ENCODE measurements around the gene DNAJC16. TPM values are rescaled to one million over a fixed set of nuclear protein-coding genes. Genes with fewer than 3 reads are reported as not detected.
"Not testable (repeated sequence)": the region's sequence is repeated elsewhere in the genome, so short reads cannot be mapped to it uniquely, and the experiment has no call there.

The DNAJC16 gene
- polyA plus RNA-seq, 1 donor (not counting 4 experiments of a cell fraction or from before 2014, with no cell fraction given): 13.7 TPM

GRCh38 chr1:15483971-15484370 is 42.7 kb upstream of the DNAJC16 start:
- DNase-seq (ENCODE audit: low read depth, low spot score) (no peak), FAIRE-seq (no peak)
- TF ChIP-seq EZH2 (IDR thresholded peaks at IDR 0.05; ENCODE audit: low read length): no peak
- Histone ChIP-seq H4K20me1 (ENCODE audit: control insufficient read depth, extremely low read depth, insufficient read depth, low read length) (no peaks in the 10 kb centered on the region), H3K4me1 (ENCODE audit: control insufficient read depth, extremely low read depth, insufficient read depth, low read length) (peaks cover 6% of the 10 kb centered on the region), H3K4me2 (ENCODE audit: control insufficient read depth, extremely low read depth, insufficient read depth, low read depth, low read length) (no peak overlapping the region), H3K36me3 (ENCODE audit: control insufficient read depth in 2 of 2, extremely low read depth in 1 of 2, insufficient read depth in 2 of 2, low read length in 2 of 2) (no peaks in the 10 kb centered on the region), H2AFZ (ENCODE audit: control insufficient read depth, low read length) (no peak overlapping the region), H3K27me3 (ENCODE audit: control insufficient read depth, extremely low read depth, insufficient read depth, low read length) (no peaks in the 10 kb centered on the region), H3K9me1 (ENCODE audit: control insufficient read depth, extremely low read depth, insufficient read depth, low read length) (no peaks in the 10 kb centered on the region), H3K79me2 (ENCODE audit: control insufficient read depth, insufficient read depth, low read length) (no peaks in the 10 kb centered on the region), H3K27ac (ENCODE audit: control insufficient read depth, insufficient read depth, low read length) (no peak overlapping the region), H3K9me3 (ENCODE audit: control insufficient read depth, low read depth, low read length) (no peaks in the 10 kb centered on the region), H3K9ac (ENCODE audit: control insufficient read depth, extremely low read depth, insufficient read depth, low read length) (no peak overlapping the region), H3K4me3 (ENCODE audit: control insufficient read depth in 2 of 3, extremely low read depth in 1 of 3, insufficient read depth in 2 of 3, low read depth in 1 of 3, low read length in 3 of 3) (no peak overlapping the region)
- dilution Hi-C loops (cut with MboI; ENCODE audit: extremely low pct_ligation_motif_present, low sequenced_read_pairs): no loop called here

- H3K4me1 ChIP-seq (ENCODE audit: control insufficient read depth, extremely low read depth, insufficient read depth, low read length); H3K9ac ChIP-seq (ENCODE audit: control insufficient read depth, extremely low read depth, insufficient read depth, low read length); H3K36me3 ChIP-seq (ENCODE audit: control insufficient read depth in 2 of 2, extremely low read depth in 1 of 2, insufficient read depth in 2 of 2, low read length in 2 of 2); H3K79me2 ChIP-seq (ENCODE audit: control insufficient read depth, insufficient read depth, low read length); DNase-seq (ENCODE audit: low read depth, low spot score); H3K9me3 ChIP-seq (ENCODE audit: control insufficient read depth, low read depth, low read length); H3K4me2 ChIP-seq (ENCODE audit: control insufficient read depth, extremely low read depth, insufficient read depth, low read depth, low read length); FAIRE-seq; dilution Hi-C loops (cut with MboI; ENCODE audit: extremely low pct_ligation_motif_present, low sequenced_read_pairs); H2AFZ ChIP-seq (ENCODE audit: control insufficient read depth, low read length); H3K4me3 ChIP-seq (ENCODE audit: control insufficient read depth in 2 of 3, extremely low read depth in 1 of 3, insufficient read depth in 2 of 3, low read depth in 1 of 3, low read length in 3 of 3); H4K20me1 ChIP-seq (ENCODE audit: control insufficient read depth, extremely low read depth, insufficient read depth, low read length); H3K27ac ChIP-seq (ENCODE audit: control insufficient read depth, insufficient read depth, low read length); H3K9me1 ChIP-seq (ENCODE audit: control insufficient read depth, extremely low read depth, insufficient read depth, low read length); H3K27me3 ChIP-seq (ENCODE audit: control insufficient read depth, extremely low read depth, insufficient read depth, low read length): not testable (repeated sequence)
Observed at GRCh38 chr1:15484443-15484842, 42.2 kb upstream of the DNAJC16 start.

- H3K4me1 ChIP-seq (ENCODE audit: control insufficient read depth, extremely low read depth, insufficient read depth, low read length): peaks cover 6% of the 10 kb centered on the region
- H3K27me3 ChIP-seq (ENCODE audit: control insufficient read depth, extremely low read depth, insufficient read depth, low read length): no peaks in the 10 kb centered on the region
- no peaks in the 10 kb centered on the region for H3K79me2 ChIP-seq (ENCODE audit: control insufficient read depth, insufficient read depth, low read length)
- H3K9me3 ChIP-seq (ENCODE audit: control insufficient read depth, low read depth, low read length): no peaks in the 10 kb centered on the region
- no peak for DNase-seq (ENCODE audit: low read depth, low spot score)
- H3K9me1 ChIP-seq (ENCODE audit: control insufficient read depth, extremely low read depth, insufficient read depth, low read length): no peaks in the 10 kb centered on the region
- no peaks in the 10 kb centered on the region for H3K36me3 ChIP-seq (ENCODE audit: control insufficient read depth in 2 of 2, extremely low read depth in 1 of 2, insufficient read depth in 2 of 2, low read length in 2 of 2)
- no peak overlapping the region for H3K4me3 ChIP-seq (ENCODE audit: control insufficient read depth in 2 of 3, extremely low read depth in 1 of 3, insufficient read depth in 2 of 3, low read depth in 1 of 3, low read length in 3 of 3)
- H3K9ac ChIP-seq (ENCODE audit: control insufficient read depth, extremely low read depth, insufficient read depth, low read length): no peak overlapping the region
- no peak overlapping the region for H3K4me2 ChIP-seq (ENCODE audit: control insufficient read depth, extremely low read depth, insufficient read depth, low read depth, low read length)
- dilution Hi-C loops (cut with MboI; ENCODE audit: extremely low pct_ligation_motif_present, low sequenced_read_pairs): no loop called here
- H4K20me1 ChIP-seq (ENCODE audit: control insufficient read depth, extremely low read depth, insufficient read depth, low read length): no peaks in the 10 kb centered on the region
- no peak for FAIRE-seq
- TF ChIP-seq EZH2 (IDR thresholded peaks at IDR 0.05; ENCODE audit: low read length) (no peak), CTCF (optimal IDR thresholded peaks at IDR 0.05 in 1 of 3, IDR thresholded peaks at IDR 0.05 in 1 of 3, conservative IDR thresholded peaks at IDR 0.05 in 1 of 3; ENCODE audit: extremely low read depth in 1 of 3, insufficient read depth in 2 of 3, low read length in 3 of 3) (no peak)
- no peak overlapping the region for H3K27ac ChIP-seq (ENCODE audit: control insufficient read depth, insufficient read depth, low read length)
- H2AFZ ChIP-seq (ENCODE audit: control insufficient read depth, low read length): no peak overlapping the region
Observed at GRCh38 chr1:15485636-15486035, 41.0 kb upstream of the DNAJC16 start.

- H3K4me3 ChIP-seq (ENCODE audit: control insufficient read depth in 2 of 3, extremely low read depth in 1 of 3, insufficient read depth in 2 of 3, low read depth in 1 of 3, low read length in 3 of 3); H3K36me3 ChIP-seq (ENCODE audit: control insufficient read depth in 2 of 2, extremely low read depth in 1 of 2, insufficient read depth in 2 of 2, low read length in 2 of 2); H2AFZ ChIP-seq (ENCODE audit: control insufficient read depth, low read length); H3K27me3 ChIP-seq (ENCODE audit: control insufficient read depth, extremely low read depth, insufficient read depth, low read length); H3K27ac ChIP-seq (ENCODE audit: control insufficient read depth, insufficient read depth, low read length); H4K20me1 ChIP-seq (ENCODE audit: control insufficient read depth, extremely low read depth, insufficient read depth, low read length); H3K9me3 ChIP-seq (ENCODE audit: control insufficient read depth, low read depth, low read length); DNase-seq (ENCODE audit: low read depth, low spot score); H3K9me1 ChIP-seq (ENCODE audit: control insufficient read depth, extremely low read depth, insufficient read depth, low read length); H3K79me2 ChIP-seq (ENCODE audit: control insufficient read depth, insufficient read depth, low read length); dilution Hi-C loops (cut with MboI; ENCODE audit: extremely low pct_ligation_motif_present, low sequenced_read_pairs); H3K9ac ChIP-seq (ENCODE audit: control insufficient read depth, extremely low read depth, insufficient read depth, low read length); H3K4me1 ChIP-seq (ENCODE audit: control insufficient read depth, extremely low read depth, insufficient read depth, low read length): not testable (repeated sequence)
- FAIRE-seq: peak; percentile 82
- peak overlapping the region; percentile 16 for H3K4me2 ChIP-seq (ENCODE audit: control insufficient read depth, extremely low read depth, insufficient read depth, low read depth, low read length)
Observed at GRCh38 chr1:15486844-15487610, 39.6 kb upstream of the DNAJC16 start.

Measured in keratinocyte (primary cell).